ENCODE measurements around the gene PLIN4. TPM values are rescaled to one million over a fixed set of nuclear protein-coding genes. Genes with fewer than 3 reads are reported as not detected.

The PLIN4 gene
- total RNA-seq, 1 experiment from 2014 or later = 2.3 TPM

GRCh38 chr19:4493104-4493928, 25.0 kb downstream of the PLIN4 start:
- Histone ChIP-seq H3K9ac (ENCODE audit: low read length) (no peak overlapping the region), H3K79me2 (ENCODE audit: insufficient read depth, low read length) (no peaks in the 10 kb centered on the region), H3K4me2 (ENCODE audit: low read length) (no peak overlapping the region), H3K36me3 (ENCODE audit: control insufficient read depth in 1 of 2, insufficient read depth in 2 of 2, low read length in 2 of 2) (peaks cover 6 to 33% of the 10 kb centered on the region in 2 experiments; a peak in 3 of 4 replicates), H2AFZ (ENCODE audit: low read depth, low read length, poor library complexity, severe bottlenecking) (no peak overlapping the region), H3K27me3 (ENCODE audit: insufficient read depth, low read length) (no peaks in the 10 kb centered on the region), H3K4me1 (ENCODE audit: control insufficient read depth in 1 of 2, insufficient read depth in 2 of 2, low read length in 2 of 2) (peaks cover 0 to 3% of the 10 kb centered on the region in 2 experiments; a peak in 2 of 4 replicates), H3K27ac (ENCODE audit: low read depth, low read length) (peak overlapping the region; percentile 19; the same call in 1 of the 2 replicates), H3K9me2 (ENCODE audit: insufficient read depth) (no peaks in the 10 kb centered on the region), H3K9me3 (ENCODE audit: control insufficient read depth in 1 of 2, insufficient read depth in 1 of 2, low read depth in 1 of 2, low read length in 2 of 2) (peaks cover 0 to 4% of the 10 kb centered on the region in 2 experiments; a peak in 1 of 4 replicates), H3K4me3 (replicated peaks in 1 of 2; ENCODE audit: low read depth in 1 of 2, low read length in 2 of 2) (no peak overlapping the region), H4K20me1 (ENCODE audit: insufficient read depth) (no peaks in the 10 kb centered on the region)
- CTCF ChIA-PET = no interaction called here
- no peak for DNase-seq (ENCODE audit: low read depth, low spot score)
- POLR2A ChIA-PET = no interaction called here
- RAD21 ChIA-PET (ENCODE audit: low non-redundant PET in 1 of 2, low total read pairs in 2 of 2, uncharacterized antibody in 2 of 2, unreplicated experiment in 2 of 2) = no interaction called here
- BruUV-seq (replicated peaks) = no TSS peak
- TF ChIP-seq SP1 (IDR thresholded peaks at IDR 0.05; ENCODE audit: low read depth) (no peak), EZH2 (IDR thresholded peaks at IDR 0.05) (no peak), CBX3 (IDR thresholded peaks at IDR 0.05; ENCODE audit: low read depth) (no peak), SRF (IDR thresholded peaks at IDR 0.05; ENCODE audit: low read depth) (no peak), ZFX (IDR thresholded peaks at IDR 0.05) (no peak), ZBTB33 (IDR thresholded peaks at IDR 0.05; ENCODE audit: extremely low read depth, insufficient replicate concordance, low read length) (no peak), CEBPB (IDR thresholded peaks at IDR 0.05; ENCODE audit: low read depth) (no peak)
- no peak for ATAC-seq
- intact Hi-C loops (cut with micrococcal nuclease) = no loop called here
